ENCODE measurements around the gene TMEM80. TPM values are rescaled to one million over a fixed set of nuclear protein-coding genes. Genes with fewer than 3 reads are reported as not detected.

Gene TMEM80
- total RNA-seq, 6 experiments from 2014 or later: 16.9 to 24.5 (median 19.3) TPM

DNA sequence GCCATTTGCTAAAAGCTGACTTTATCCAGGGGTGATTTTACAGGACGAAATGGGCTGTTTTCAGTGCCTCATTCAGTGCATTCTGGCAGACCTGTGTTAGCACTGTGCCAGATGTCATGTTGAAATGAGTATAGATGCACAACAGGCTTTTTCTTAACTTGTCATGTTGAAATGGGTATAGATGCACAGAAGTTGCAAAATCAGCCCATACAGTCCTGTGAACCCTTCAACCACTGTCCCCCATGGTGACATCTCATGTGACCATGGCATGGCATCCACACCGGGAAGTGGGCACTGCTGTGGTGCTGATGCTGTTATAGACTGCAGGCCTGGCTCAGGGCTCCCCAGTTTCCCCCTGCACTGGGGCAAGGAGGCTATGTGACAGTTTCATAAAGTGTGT lies 54.1 kb downstream of the TMEM80 start:
- Mint-ChIP-seq H3K9me3 (no peaks in the 10 kb centered on the region), H3K27me3 (ENCODE audit: insufficient read depth) (peaks cover 3% of the 10 kb centered on the region), H3K27ac (peak overlapping the region; percentile 85), H3K36me3 (ENCODE audit: low read depth) (peaks cover 11% of the 10 kb centered on the region; the same call in 1 of the 2 replicates), H3K4me3 (peak overlapping the region; percentile 70), H3K4me1 (ENCODE audit: low read depth) (peaks cover 19% of the 10 kb centered on the region)
- no peak for DNase-seq
- TF ChIP-seq, protein P1, sequence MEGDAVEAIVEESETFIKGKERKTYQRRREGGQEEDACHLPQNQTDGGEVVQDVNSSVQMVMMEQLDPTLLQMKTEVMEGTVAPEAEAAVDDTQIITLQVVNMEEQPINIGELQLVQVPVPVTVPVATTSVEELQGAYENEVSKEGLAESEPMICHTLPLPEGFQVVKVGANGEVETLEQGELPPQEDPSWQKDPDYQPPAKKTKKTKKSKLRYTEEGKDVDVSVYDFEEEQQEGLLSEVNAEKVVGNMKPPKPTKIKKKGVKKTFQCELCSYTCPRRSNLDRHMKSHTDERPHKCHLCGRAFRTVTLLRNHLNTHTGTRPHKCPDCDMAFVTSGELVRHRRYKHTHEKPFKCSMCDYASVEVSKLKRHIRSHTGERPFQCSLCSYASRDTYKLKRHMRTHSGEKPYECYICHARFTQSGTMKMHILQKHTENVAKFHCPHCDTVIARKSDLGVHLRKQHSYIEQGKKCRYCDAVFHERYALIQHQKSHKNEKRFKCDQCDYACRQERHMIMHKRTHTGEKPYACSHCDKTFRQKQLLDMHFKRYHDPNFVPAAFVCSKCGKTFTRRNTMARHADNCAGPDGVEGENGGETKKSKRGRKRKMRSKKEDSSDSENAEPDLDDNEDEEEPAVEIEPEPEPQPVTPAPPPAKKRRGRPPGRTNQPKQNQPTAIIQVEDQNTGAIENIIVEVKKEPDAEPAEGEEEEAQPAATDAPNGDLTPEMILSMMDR (IDR thresholded peaks at IDR 0.05): no peak

Other genes with a start within 250 kb of the TMEM80 start
- gene PTDSS2, start 245.5 kb upstream of the TMEM80 start, total RNA-seq (2021; fragmentation: NEBNext Ultra II Directional; extraction: Animal tissue kit (Norgen Biotek cat#: 25700)): 10 to 100 TPM; 23.3 to 34.5 (median 27.2) TPM
- 100 to 1,000 TPM; 223 to 272 (median 250) TPM for gene RNH1, start 188.6 kb upstream of the TMEM80 start, total RNA-seq (2021; fragmentation: NEBNext Ultra II Directional; extraction: Animal tissue kit (Norgen Biotek cat#: 25700))
- gene HRAS, start 160.2 kb upstream of the TMEM80 start, total RNA-seq (2021; fragmentation: NEBNext Ultra II Directional; extraction: Animal tissue kit (Norgen Biotek cat#: 25700)): 100 to 1,000 TPM; 102 to 125 (median 107) TPM
- under 1 TPM; 0.23 to 0.83 (median 0.55) TPM for gene LRRC56, start 158.3 kb upstream of the TMEM80 start, total RNA-seq (2021; fragmentation: NEBNext Ultra II Directional; extraction: Animal tissue kit (Norgen Biotek cat#: 25700))
- 1 to 10 TPM in 3 of 6 experiments, under 1 TPM in 3; 0.37 to 2.3 (median 0.97) TPM for gene LMNTD2, start 135.1 kb upstream of the TMEM80 start, total RNA-seq (2021; fragmentation: NEBNext Ultra II Directional; extraction: Animal tissue kit (Norgen Biotek cat#: 25700))
- gene RASSF7, start 134.8 kb upstream of the TMEM80 start, total RNA-seq (2021; fragmentation: NEBNext Ultra II Directional; extraction: Animal tissue kit (Norgen Biotek cat#: 25700)): 10 to 100 TPM; 10.1 to 18.8 (median 12.7) TPM
- gene PHRF1, start 119.3 kb upstream of the TMEM80 start, total RNA-seq (2021; fragmentation: NEBNext Ultra II Directional; extraction: Animal tissue kit (Norgen Biotek cat#: 25700)): 10 to 100 TPM; 23.8 to 27.5 (median 24.8) TPM
- gene IRF7, start 79.9 kb upstream of the TMEM80 start, total RNA-seq (2021; fragmentation: NEBNext Ultra II Directional; extraction: Animal tissue kit (Norgen Biotek cat#: 25700)): 1 to 10 TPM; 3.0 to 5.2 (median 4.2) TPM
- not detected for gene CDHR5, start 70.9 kb upstream of the TMEM80 start, total RNA-seq (2021; fragmentation: NEBNext Ultra II Directional; extraction: Animal tissue kit (Norgen Biotek cat#: 25700))
- gene SCT, start 68.6 kb upstream of the TMEM80 start, total RNA-seq (2021; fragmentation: NEBNext Ultra II Directional; extraction: Animal tissue kit (Norgen Biotek cat#: 25700)): not detected
- under 1 TPM; 0.14 to 0.61 (median 0.38) TPM for gene DRD4, start 58.5 kb upstream of the TMEM80 start, total RNA-seq (2021; fragmentation: NEBNext Ultra II Directional; extraction: Animal tissue kit (Norgen Biotek cat#: 25700))
- gene DEAF1, start 594 bp upstream of the TMEM80 start, total RNA-seq (2021; fragmentation: NEBNext Ultra II Directional; extraction: Animal tissue kit (Norgen Biotek cat#: 25700)): 10 to 100 TPM; 32.2 to 48.1 (median 34.6) TPM
- 10 to 100 TPM; 55.5 to 70.1 (median 65.1) TPM for gene EPS8L2, start 10.4 kb downstream of the TMEM80 start, total RNA-seq (2021; fragmentation: NEBNext Ultra II Directional; extraction: Animal tissue kit (Norgen Biotek cat#: 25700))
- gene TALDO1, start 51.6 kb downstream of the TMEM80 start, total RNA-seq (2021; fragmentation: NEBNext Ultra II Directional; extraction: Animal tissue kit (Norgen Biotek cat#: 25700)): 100 to 1,000 TPM; 230 to 351 (median 300) TPM
- gene GATD1, start 81.7 kb downstream of the TMEM80 start, total RNA-seq (2021; fragmentation: NEBNext Ultra II Directional; extraction: Animal tissue kit (Norgen Biotek cat#: 25700)): 10 to 100 TPM; 61.0 to 72.7 (median 68.1) TPM
- 10 to 100 TPM in 5 of 6 experiments, 1 to 10 TPM in 1; 8.2 to 12.2 (median 11.0) TPM for gene CEND1, start 94.3 kb downstream of the TMEM80 start, total RNA-seq (2021; fragmentation: NEBNext Ultra II Directional; extraction: Animal tissue kit (Norgen Biotek cat#: 25700))
- 10 to 100 TPM; 39.7 to 47.3 (median 42.9) TPM for gene SLC25A22, start 102.5 kb downstream of the TMEM80 start, total RNA-seq (2021; fragmentation: NEBNext Ultra II Directional; extraction: Animal tissue kit (Norgen Biotek cat#: 25700))
- 10 to 100 TPM; 11.0 to 15.9 (median 13.7) TPM for gene PIDD1, start 109.4 kb downstream of the TMEM80 start, total RNA-seq (2021; fragmentation: NEBNext Ultra II Directional; extraction: Animal tissue kit (Norgen Biotek cat#: 25700))
- gene RPLP2, start 114.2 kb downstream of the TMEM80 start, total RNA-seq (2021; fragmentation: NEBNext Ultra II Directional; extraction: Animal tissue kit (Norgen Biotek cat#: 25700)): 1,000 to 10,000 TPM; 1,532 to 1,781 (median 1,709) TPM
- 100 to 1,000 TPM; 103 to 148 (median 130) TPM for gene PNPLA2, start 123.1 kb downstream of the TMEM80 start, total RNA-seq (2021; fragmentation: NEBNext Ultra II Directional; extraction: Animal tissue kit (Norgen Biotek cat#: 25700))
- 1 to 10 TPM in 4 of 6 experiments, under 1 TPM in 2; 0.63 to 2.2 (median 1.2) TPM for gene CRACR2B, start 132.1 kb downstream of the TMEM80 start, total RNA-seq (2021; fragmentation: NEBNext Ultra II Directional; extraction: Animal tissue kit (Norgen Biotek cat#: 25700))
- 1,000 to 10,000 TPM in 1 of 6 experiments, 100 to 1,000 TPM in 5; 719 to 1,001 (median 755) TPM for gene CD151, start 137.1 kb downstream of the TMEM80 start, total RNA-seq (2021; fragmentation: NEBNext Ultra II Directional; extraction: Animal tissue kit (Norgen Biotek cat#: 25700))
- 100 to 1,000 TPM; 439 to 504 (median 478) TPM for gene POLR2L, start 146.7 kb downstream of the TMEM80 start, total RNA-seq (2021; fragmentation: NEBNext Ultra II Directional; extraction: Animal tissue kit (Norgen Biotek cat#: 25700))
- gene TSPAN4, start 147.0 kb downstream of the TMEM80 start, total RNA-seq (2021; fragmentation: NEBNext Ultra II Directional; extraction: Animal tissue kit (Norgen Biotek cat#: 25700)): 100 to 1,000 TPM; 193 to 267 (median 212) TPM
- gene CHID1, start 215.0 kb downstream of the TMEM80 start, total RNA-seq (2021; fragmentation: NEBNext Ultra II Directional; extraction: Animal tissue kit (Norgen Biotek cat#: 25700)): 100 to 1,000 TPM; 116 to 145 (median 133) TPM
- gene AP2A2, start 230.1 kb downstream of the TMEM80 start, total RNA-seq (2021; fragmentation: NEBNext Ultra II Directional; extraction: Animal tissue kit (Norgen Biotek cat#: 25700)): 10 to 100 TPM; 65.4 to 73.4 (median 70.9) TPM